Natural killer cell (primary cell): Measurements from ENCODE around the gene KCNT1. TPM values are rescaled to one million over a fixed set of nuclear protein-coding genes. Genes with fewer than 3 reads are reported as not detected.

Experiments used
- ATAC-seq, 3 donors: fragments of 150-1000 bp in 2 of 3; fragments of 200-7000 bp in 1 of 3; cut with Tn5 transposase; 1 replicate in 1 of 3; 2 replicates in 2 of 3; pipeline ENCODE4 v1.10.0; 2021; ENCODE audit warnings: mild to moderate bottlenecking in 2 of 3, moderate library complexity in 2 of 3
- DNase-seq, 2 donors: peaks; one replicate each; pipeline versions ENCODE4 v3.0.0 to v3.0.0-alpha.2; 2013 to 2021; ENCODE audit warnings: mixed read lengths in 1 of 2
- H3K27ac ChIP-seq: one replicate; pipeline ENCODE4 v1.5.1; 2013; ENCODE audit warnings: mild to moderate bottlenecking, low read length
- H3K27me3 ChIP-seq: one replicate; pipeline ENCODE4 v1.6.1; 2013; ENCODE audit warnings: low read length; ENCODE audit not compliant: control insufficient read depth, insufficient read depth
- H3K36me3 ChIP-seq: one replicate; pipeline ENCODE4 v1.6.1; 2013; ENCODE audit warnings: low read length; ENCODE audit not compliant: control insufficient read depth, insufficient read depth
- H3K4me1 ChIP-seq: one replicate; pipeline ENCODE4 v1.6.1; 2013; ENCODE audit warnings: low read length; ENCODE audit not compliant: control insufficient read depth, insufficient read depth
- H3K4me3 ChIP-seq: one replicate; pipeline ENCODE4 v1.5.1; 2013; ENCODE audit warnings: low read length
- H3K9me3 ChIP-seq: one replicate; pipeline ENCODE4 v1.6.1; 2013; ENCODE audit warnings: low read length; ENCODE audit not compliant: control insufficient read depth, insufficient read depth
- H3K27ac Mint-ChIP-seq, 2 donors: one replicate each; pipeline ENCODE4 v1.8.0; 2022; ENCODE audit warnings: mild to moderate bottlenecking in 2 of 2, mixed read lengths in 2 of 2, moderate library complexity in 1 of 2
- H3K27me3 Mint-ChIP-seq, 2 donors: one replicate each; pipeline ENCODE4 v1.8.0; 2022; ENCODE audit warnings: low read depth in 2 of 2, mixed read lengths in 2 of 2
- H3K36me3 Mint-ChIP-seq: one replicate; pipeline ENCODE4 v1.8.0; 2022; ENCODE audit warnings: mixed read lengths
- H3K4me1 Mint-ChIP-seq, 2 donors: one replicate each; pipeline ENCODE4 v1.8.0; 2022; ENCODE audit warnings: mixed read lengths in 2 of 2
- H3K4me3 Mint-ChIP-seq: one replicate; pipeline ENCODE4 v1.8.0; 2022; ENCODE audit warnings: mild to moderate bottlenecking, moderate library complexity, mixed read lengths
- H3K9me3 Mint-ChIP-seq, 2 donors: one replicate each; pipeline ENCODE4 v1.8.0; 2022; ENCODE audit warnings: mixed read lengths in 2 of 2
- CTCF ChIP-seq: fragments of 200-600 bp; IDR thresholded peaks from one replicate; pipeline ENCODE4 v1.8.0; 2022; ENCODE audit warnings: antibody characterized with exemption
- whole genome bisulfite sequencing: methylation state at CpG from one replicate; pipeline ENCODE4 v1.1.7; 2013; ENCODE audit warnings: missing lambda C conversion rate; ENCODE audit not compliant: insufficient coverage; 5-methylcytosine and 5-hydroxymethylcytosine counted together
- intact Hi-C: fragments of 100-400 bp; cut with micrococcal nuclease; formaldehyde crosslinking; loops from one replicate; pipeline ENCODE4 v1.14.2; 2022
- total RNA-seq, 4 donors: library from RNA; stranded (reverse); fragments of 120-200 nt in 1 of 4; gene quantifications; one replicate each; pipeline versions ENCODE4 v1.2.3 to v1.2.4, GENCODE V29; 2013 to 2022

Gene KCNT1
- total RNA-seq, 3 donors from 2014 or later (not counting 1 experiment from before 2014, with no cell fraction given) = 0.52 to 1.2 (median 0.88) TPM

GRCh38 chr9:135659252-135659651 is 42.7 kb upstream of the KCNT1 start:
- H3K9me3 ChIP-seq = no peaks in the 10 kb centered on the region
- H3K27me3 ChIP-seq = no peaks in the 10 kb centered on the region
- no peaks in the 10 kb centered on the region for H3K4me1 ChIP-seq
- Mint-ChIP-seq H3K36me3 (no peaks in the 10 kb centered on the region), H3K4me3 (no peak overlapping the region), H3K9me3 (no peaks in the 10 kb centered on the region), H3K27me3 (peaks cover 0 to 3% of the 10 kb centered on the region in 2 donors), H3K4me1 (no peaks in the 10 kb centered on the region), H3K27ac (no peak overlapping the region)
- DNase-seq = no peak
- 87% methylated on average over 13 of the region's 13 CpGs for WGBS
- intact Hi-C loops = no loop called here
- no peak overlapping the region for H3K27ac ChIP-seq
- TF ChIP-seq CTCF = no peak
- no peak for ATAC-seq
- no peak overlapping the region for H3K4me3 ChIP-seq
- no peaks in the 10 kb centered on the region for H3K36me3 ChIP-seq

- Histone ChIP-seq H3K27me3 (no peaks in the 10 kb centered on the region), H3K4me1 (no peaks in the 10 kb centered on the region), H3K9me3 (no peaks in the 10 kb centered on the region), H3K4me3 (no peak overlapping the region), H3K36me3 (no peaks in the 10 kb centered on the region), H3K27ac (no peak overlapping the region)
- intact Hi-C loops = no loop called here
- Mint-ChIP-seq H3K9me3 (no peaks in the 10 kb centered on the region), H3K27me3 (no peaks in the 10 kb centered on the region), H3K27ac (no peak overlapping the region), H3K36me3 (no peaks in the 10 kb centered on the region), H3K4me3 (no peak overlapping the region), H3K4me1 (no peaks in the 10 kb centered on the region)
- TF ChIP-seq CTCF = no peak
- no peak for ATAC-seq
- DNase-seq = no peak
- WGBS = 90% methylated on average over 22 of the region's 22 CpGs
Observed at GRCh38 chr9:135660407-135660806, 41.6 kb upstream of the KCNT1 start.

- no peak overlapping the region for H3K27ac ChIP-seq
- Mint-ChIP-seq H3K9me3 (no peaks in the 10 kb centered on the region), H3K27ac (no peak overlapping the region), H3K4me1 (no peaks in the 10 kb centered on the region), H3K27me3 (no peaks in the 10 kb centered on the region), H3K4me3 (no peak overlapping the region), H3K36me3 (no peaks in the 10 kb centered on the region)
- no peaks in the 10 kb centered on the region for H3K27me3 ChIP-seq
- no peaks in the 10 kb centered on the region for H3K36me3 ChIP-seq
- H3K4me1 ChIP-seq = no peaks in the 10 kb centered on the region
- H3K4me3 ChIP-seq = no peak overlapping the region
- no peak for TF ChIP-seq CTCF
- no peak for DNase-seq
- WGBS = 77% methylated on average over 19 of the region's 19 CpGs
- intact Hi-C loops = no loop called here
- ATAC-seq = no peak
- H3K9me3 ChIP-seq = no peaks in the 10 kb centered on the region
Observed at GRCh38 chr9:135661816-135662560, 40.0 kb upstream of the KCNT1 start.
